ENCODE measurements around the gene PRKN. TPM values are rescaled to one million over a fixed set of nuclear protein-coding genes. Genes with fewer than 3 reads are reported as not detected.

PRKN gene
- total and polyA plus RNA-seq, 4 experiments from 2014 or later, result 0.50 to 5.3 (median 2.9) TPM

DNA sequence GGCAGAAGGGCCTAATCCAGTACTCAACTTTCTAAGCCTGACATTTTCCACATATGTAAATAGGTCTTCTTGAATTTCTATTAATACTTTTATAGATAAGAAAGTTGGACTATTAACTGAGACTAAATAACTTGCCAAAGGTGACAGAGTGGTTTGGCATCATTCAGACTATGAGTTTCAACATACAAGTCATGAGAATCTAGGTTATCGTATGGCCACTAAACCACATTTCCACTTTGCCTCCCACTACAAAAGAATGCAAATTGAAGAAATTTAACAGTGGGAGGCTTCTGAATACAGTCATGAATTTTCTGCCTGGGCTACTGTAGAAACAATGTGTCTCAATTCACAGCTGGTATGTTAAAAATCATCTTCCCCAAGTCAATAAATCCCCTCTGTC is 922.7 kb downstream of the PRKN start:
- DNase-seq, result no peak
- Histone ChIP-seq H3K36me3 (ENCODE audit: insufficient read depth, low read length) (no peaks in the 10 kb centered on the region), H3K27ac (ENCODE audit: low read depth, low read length) (no peak overlapping the region), H3K9me3 (ENCODE audit: control insufficient read depth in 1 of 2, low read length in 2 of 2) (no peaks in the 10 kb centered on the region), H3K4me1 (ENCODE audit: insufficient read depth, low read length) (no peaks in the 10 kb centered on the region), H3K4me3 (ENCODE audit: low read length in 2 of 2) (no peak overlapping the region), H3K27me3 (ENCODE audit: insufficient read depth, low read length) (no peaks in the 10 kb centered on the region)
- no peak overlapping the region for H3K4me3 Mint-ChIP-seq
- H3K27me3 Mint-ChIP-seq, result no peaks in the 10 kb centered on the region
- ChIA-PET POLR2A (ENCODE audit: partially characterized antibody) (no interaction called here), CTCF (ENCODE audit: partially characterized antibody) (no interaction called here)
- no peaks in the 10 kb centered on the region for H3K36me3 Mint-ChIP-seq
- H3K4me1 Mint-ChIP-seq, result peaks cover 0 to 5% (median under 1%) of the 10 kb centered on the region in 4 donors
- peaks cover 0 to 3% (median 0%) of the 10 kb centered on the region in 8 donors for H3K9me3 Mint-ChIP-seq
- no peak overlapping the region for H3K27ac Mint-ChIP-seq
- intact Hi-C loops (cut with micrococcal nuclease), result no loop called here

DNA sequence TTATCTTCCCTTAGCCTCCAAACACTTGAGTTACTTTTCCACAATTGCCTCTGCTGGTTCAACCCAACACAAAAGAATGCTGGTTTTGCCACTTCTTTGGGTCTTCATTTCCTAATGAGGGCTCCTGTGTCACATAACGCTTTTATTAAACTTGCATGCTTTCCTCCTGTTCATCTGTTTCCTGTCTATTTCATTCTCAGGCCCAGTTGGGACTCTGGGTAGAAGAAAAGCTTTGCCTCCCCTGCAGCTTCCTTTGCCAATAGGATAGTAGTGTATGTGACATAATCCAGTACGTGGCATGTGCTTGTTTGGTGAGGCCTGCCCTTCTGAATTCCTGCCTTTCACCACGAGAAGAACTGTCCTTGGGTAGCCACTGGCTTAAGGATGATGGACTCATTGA is 924.4 kb downstream of the PRKN start:
- Mint-ChIP-seq H3K27ac (no peak overlapping the region), H3K4me3 (no peak overlapping the region), H3K9me3 (peaks cover 0 to 3% (median 0%) of the 10 kb centered on the region in 8 donors), H3K27me3 (no peaks in the 10 kb centered on the region), H3K36me3 (no peaks in the 10 kb centered on the region), H3K4me1 (peaks cover 0 to 5% (median under 1%) of the 10 kb centered on the region in 4 donors)
- no peaks in the 10 kb centered on the region for H3K36me3 ChIP-seq (ENCODE audit: insufficient read depth, low read length)
- no peaks in the 10 kb centered on the region for H3K4me1 ChIP-seq (ENCODE audit: insufficient read depth, low read length)
- CTCF ChIA-PET (ENCODE audit: partially characterized antibody), result no interaction called here
- no peak for DNase-seq
- no peaks in the 10 kb centered on the region for H3K9me3 ChIP-seq (ENCODE audit: control insufficient read depth in 1 of 2, low read length in 2 of 2)
- intact Hi-C loops (cut with micrococcal nuclease), result no loop called here
- H3K4me3 ChIP-seq (ENCODE audit: low read length in 2 of 2), result no peak overlapping the region
- H3K27ac ChIP-seq (ENCODE audit: low read depth, low read length), result no peak overlapping the region
- no peaks in the 10 kb centered on the region for H3K27me3 ChIP-seq (ENCODE audit: insufficient read depth, low read length)
- POLR2A ChIA-PET (ENCODE audit: partially characterized antibody), result no interaction called here

DNA sequence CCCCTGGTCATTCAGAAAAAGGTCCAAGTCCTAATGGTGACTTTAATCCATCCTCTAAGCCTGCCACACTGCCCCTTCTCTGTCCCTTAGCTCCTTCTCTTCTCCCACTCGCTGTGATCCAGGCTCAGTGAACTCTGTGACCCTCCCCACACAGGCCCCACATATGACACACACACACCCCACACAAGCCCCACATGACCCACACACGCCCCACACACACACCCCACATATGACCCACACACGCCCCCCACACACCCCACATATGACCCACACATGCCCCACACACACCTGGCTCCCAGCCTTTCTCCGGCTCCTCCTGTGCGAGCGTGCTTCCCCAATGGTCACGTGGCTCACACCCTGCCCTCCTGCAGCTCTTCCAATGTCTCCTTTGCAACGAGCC is 925.3 kb downstream of the PRKN start:
- no peak overlapping the region for H3K4me3 ChIP-seq (ENCODE audit: low read length in 2 of 2)
- H3K4me1 ChIP-seq (ENCODE audit: insufficient read depth, low read length), result no peaks in the 10 kb centered on the region
- H3K27ac ChIP-seq (ENCODE audit: low read depth, low read length), result no peak overlapping the region
- no peak for DNase-seq
- ChIA-PET POLR2A (ENCODE audit: partially characterized antibody) (interaction anchor here (0.6 kb wide), 1 partner anchor 343 kb away, joined by 4 read pairs; no protein-coding TSS in a partner anchor), CTCF (ENCODE audit: partially characterized antibody) (no interaction called here)
- no peaks in the 10 kb centered on the region for H3K9me3 ChIP-seq (ENCODE audit: control insufficient read depth in 1 of 2, low read length in 2 of 2)
- Mint-ChIP-seq H3K27ac (peak overlapping the region in 1 of 7 donors; percentile 25), H3K4me1 (peaks cover 0 to 5% (median under 1%) of the 10 kb centered on the region in 4 donors), H3K27me3 (no peaks in the 10 kb centered on the region), H3K9me3 (peaks cover 0 to 3% (median 0%) of the 10 kb centered on the region in 8 donors), H3K4me3 (peak overlapping the region in 1 of 8 donors; percentile 38), H3K36me3 (no peaks in the 10 kb centered on the region)
- no peaks in the 10 kb centered on the region for H3K27me3 ChIP-seq (ENCODE audit: insufficient read depth, low read length)
- intact Hi-C loops (cut with micrococcal nuclease), result no loop called here
- no peaks in the 10 kb centered on the region for H3K36me3 ChIP-seq (ENCODE audit: insufficient read depth, low read length)

GRCh38 chr6:161798844-161799394 is 928.6 kb downstream of the PRKN start:
- Histone ChIP-seq H3K27me3 (ENCODE audit: insufficient read depth, low read length) (no peaks in the 10 kb centered on the region), H3K4me3 (ENCODE audit: low read length in 2 of 2) (no peak overlapping the region), H3K9me3 (ENCODE audit: control insufficient read depth in 1 of 2, low read length in 2 of 2) (no peaks in the 10 kb centered on the region), H3K36me3 (ENCODE audit: insufficient read depth, low read length) (no peaks in the 10 kb centered on the region), H3K4me1 (ENCODE audit: insufficient read depth, low read length) (no peaks in the 10 kb centered on the region), H3K27ac (ENCODE audit: low read depth, low read length) (no peak overlapping the region)
- POLR2A ChIA-PET (ENCODE audit: partially characterized antibody), result no interaction called here
- H3K4me1 Mint-ChIP-seq, result no peaks in the 10 kb centered on the region
- intact Hi-C loops (cut with micrococcal nuclease), result no loop called here
- H3K36me3 Mint-ChIP-seq, result no peaks in the 10 kb centered on the region
- H3K9me3 Mint-ChIP-seq, result peaks cover 0 to 7% (median 0%) of the 10 kb centered on the region in 8 donors
- H3K27ac Mint-ChIP-seq, result no peak overlapping the region
- no peak for DNase-seq
- H3K4me3 Mint-ChIP-seq, result no peak overlapping the region
- CTCF ChIA-PET (ENCODE audit: partially characterized antibody), result no interaction called here
- H3K27me3 Mint-ChIP-seq, result no peaks in the 10 kb centered on the region

DNA sequence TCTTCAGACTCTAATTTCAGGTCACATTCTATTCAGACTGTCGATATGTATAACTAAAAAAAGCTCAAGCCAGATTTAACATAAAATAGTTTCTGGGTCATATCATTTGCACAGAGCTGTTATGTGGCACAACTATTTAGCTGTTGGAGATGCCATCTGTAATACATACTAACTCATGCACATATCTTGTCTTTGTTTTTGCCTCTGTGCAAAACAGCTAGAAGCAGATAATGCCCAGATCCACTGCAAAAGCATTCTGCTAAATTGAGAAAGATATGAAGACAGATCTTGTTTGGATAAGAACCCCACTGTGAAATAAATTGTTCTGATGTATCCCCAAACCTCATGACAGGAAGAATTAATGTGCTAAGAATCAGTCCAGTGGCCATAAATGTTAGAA is 930.9 kb downstream of the PRKN start:
- peaks cover 0 to 10% (median 6%) of the 10 kb centered on the region in 8 donors for H3K9me3 Mint-ChIP-seq
- Histone ChIP-seq H3K9me3 (ENCODE audit: control insufficient read depth in 1 of 2, low read length in 2 of 2) (no peaks in the 10 kb centered on the region), H3K36me3 (ENCODE audit: insufficient read depth, low read length) (no peaks in the 10 kb centered on the region), H3K27ac (ENCODE audit: low read depth, low read length) (no peak overlapping the region), H3K4me1 (ENCODE audit: insufficient read depth, low read length) (no peaks in the 10 kb centered on the region), H3K27me3 (ENCODE audit: insufficient read depth, low read length) (no peaks in the 10 kb centered on the region), H3K4me3 (ENCODE audit: low read length in 2 of 2) (no peak overlapping the region)
- ChIA-PET POLR2A (ENCODE audit: partially characterized antibody) (no interaction called here), CTCF (ENCODE audit: partially characterized antibody) (no interaction called here)
- no peak overlapping the region for H3K27ac Mint-ChIP-seq
- H3K27me3 Mint-ChIP-seq, result no peaks in the 10 kb centered on the region
- no peaks in the 10 kb centered on the region for H3K4me1 Mint-ChIP-seq
- intact Hi-C loops (cut with micrococcal nuclease), result no loop called here
- no peak for DNase-seq
- H3K4me3 Mint-ChIP-seq, result no peak overlapping the region
- H3K36me3 Mint-ChIP-seq, result peaks cover under 1 to 4% of the 10 kb centered on the region in 2 donors

- H3K4me1 ChIP-seq (ENCODE audit: insufficient read depth, low read length), result no peaks in the 10 kb centered on the region
- DNase-seq, result no peak
Measured at GRCh38 chr6:161792851-161793493, 934.6 kb downstream of the PRKN start.

GRCh38 chr6:161788531-161788930 is 939.0 kb downstream of the PRKN start:
- Histone ChIP-seq H3K4me1 (ENCODE audit: insufficient read depth, low read length) (no peaks in the 10 kb centered on the region), H3K27ac (ENCODE audit: low read depth, low read length) (no peak overlapping the region), H3K4me3 (ENCODE audit: low read length in 2 of 2) (no peak overlapping the region), H3K36me3 (ENCODE audit: insufficient read depth, low read length) (no peaks in the 10 kb centered on the region), H3K9me3 (ENCODE audit: control insufficient read depth in 1 of 2, low read length in 2 of 2) (no peaks in the 10 kb centered on the region), H3K27me3 (ENCODE audit: insufficient read depth, low read length) (no peaks in the 10 kb centered on the region)
- CTCF ChIA-PET (ENCODE audit: partially characterized antibody), result no interaction called here
- no peak for DNase-seq
- POLR2A ChIA-PET (ENCODE audit: partially characterized antibody), result no interaction called here
- H3K27ac Mint-ChIP-seq, result no peak overlapping the region
- H3K4me3 Mint-ChIP-seq, result no peak overlapping the region
- H3K4me1 Mint-ChIP-seq, result no peaks in the 10 kb centered on the region
- H3K27me3 Mint-ChIP-seq, result no peaks in the 10 kb centered on the region
- H3K36me3 Mint-ChIP-seq, result peaks cover 4 to 10% of the 10 kb centered on the region in 2 donors
- intact Hi-C loops (cut with micrococcal nuclease), result no loop called here
- H3K9me3 Mint-ChIP-seq, result peaks cover 0 to 15% (median 5%) of the 10 kb centered on the region in 8 donors

More at GRCh38 chr6:161792851-161793493, 934.6 kb downstream of the PRKN start:
- H3K4me3 Mint-ChIP-seq, result peak overlapping the region in 1 of 8 donors; percentile 18
- Histone ChIP-seq H3K9me3 (ENCODE audit: control insufficient read depth in 1 of 2, low read length in 2 of 2) (no peaks in the 10 kb centered on the region), H3K36me3 (ENCODE audit: insufficient read depth, low read length) (no peaks in the 10 kb centered on the region), H3K27ac (ENCODE audit: low read depth, low read length) (no peak overlapping the region), H3K27me3 (ENCODE audit: insufficient read depth, low read length) (no peaks in the 10 kb centered on the region), H3K4me3 (ENCODE audit: low read length in 2 of 2) (no peak overlapping the region)
- no peaks in the 10 kb centered on the region for H3K27me3 Mint-ChIP-seq
- intact Hi-C loops (cut with micrococcal nuclease), result no loop called here
- peaks cover 0 to 15% (median 7%) of the 10 kb centered on the region in 8 donors for H3K9me3 Mint-ChIP-seq
- no peaks in the 10 kb centered on the region for H3K4me1 Mint-ChIP-seq
- no peak overlapping the region for H3K27ac Mint-ChIP-seq
- peaks cover 4 to 10% of the 10 kb centered on the region in 2 donors for H3K36me3 Mint-ChIP-seq
- ChIA-PET CTCF (ENCODE audit: partially characterized antibody) (no interaction called here), POLR2A (ENCODE audit: partially characterized antibody) (no interaction called here)
